ENCODE measurements around the gene GPATCH3.
"Not testable (repeated sequence)": the region's sequence is repeated elsewhere in the genome, so short reads cannot be mapped to it uniquely, and the experiment has no call there.

The GPATCH3 gene

GRCh38 chr1:26913389-26913753, 13.1 kb upstream of the GPATCH3 start:
- peak; percentile 12 for DNase-seq

- DNase-seq: no peak
Measured at GRCh38 chr1:26912147-26912490, 11.9 kb upstream of the GPATCH3 start.

GRCh38 chr1:26911399-26912146, 11.3 kb upstream of the GPATCH3 start:
- no peak for DNase-seq

- DNase-seq: no peak
Measured at GRCh38 chr1:26910343-26911160, 10.3 kb upstream of the GPATCH3 start.

DNA sequence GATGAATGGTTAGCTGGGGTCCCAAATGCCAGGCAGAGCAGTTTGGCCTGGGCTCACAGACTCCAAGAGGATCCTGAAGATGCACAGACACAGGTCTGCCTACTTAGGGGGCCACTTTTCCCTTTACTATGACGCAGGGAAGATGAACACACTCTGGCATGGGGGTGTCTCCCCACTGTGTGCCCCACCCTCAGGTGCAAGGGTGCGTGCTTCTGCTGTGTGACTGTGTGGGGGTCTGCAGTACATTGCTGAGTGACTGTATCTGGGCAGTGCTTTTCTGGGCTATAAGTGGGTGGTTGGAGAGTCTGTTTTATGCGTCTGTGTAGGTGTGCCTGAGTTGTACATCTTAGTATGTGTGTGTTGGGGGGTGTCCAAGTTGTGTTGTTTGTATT, 9.7 kb upstream of the GPATCH3 start:
- no peak for DNase-seq

GRCh38 chr1:26907071-26907917, 7.0 kb upstream of the GPATCH3 start:
- DNase-seq: peak; percentile 18

- DNase-seq: no peak
Measured at GRCh38 chr1:26900815-26901511, 696 bp upstream of the GPATCH3 start.

- DNase-seq: no peak
Measured at GRCh38 chr1:26897351-26897750, 2.9 kb downstream of the GPATCH3 start.

- DNase-seq: no peak
Measured at GRCh38 chr1:26894263-26894662, 6.0 kb downstream of the GPATCH3 start.

DNA sequence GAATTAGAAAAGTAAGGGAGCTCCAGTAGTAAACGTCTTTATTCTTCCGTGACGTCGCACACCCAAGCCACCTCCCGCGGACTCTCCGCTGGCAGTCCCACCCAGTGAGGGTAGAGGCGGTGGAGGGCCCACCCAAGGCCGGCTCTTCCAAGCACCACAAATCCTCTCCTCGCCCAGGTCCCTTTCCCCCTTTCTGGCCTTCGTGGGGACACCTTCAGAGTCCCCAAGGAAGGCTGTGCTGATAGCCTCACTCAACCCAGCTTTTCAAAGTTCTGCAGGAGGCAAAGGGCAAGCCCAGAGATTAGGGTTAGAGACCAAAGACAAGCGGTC, 9.8 kb downstream of the GPATCH3 start:
- DNase-seq: no peak

DNA sequence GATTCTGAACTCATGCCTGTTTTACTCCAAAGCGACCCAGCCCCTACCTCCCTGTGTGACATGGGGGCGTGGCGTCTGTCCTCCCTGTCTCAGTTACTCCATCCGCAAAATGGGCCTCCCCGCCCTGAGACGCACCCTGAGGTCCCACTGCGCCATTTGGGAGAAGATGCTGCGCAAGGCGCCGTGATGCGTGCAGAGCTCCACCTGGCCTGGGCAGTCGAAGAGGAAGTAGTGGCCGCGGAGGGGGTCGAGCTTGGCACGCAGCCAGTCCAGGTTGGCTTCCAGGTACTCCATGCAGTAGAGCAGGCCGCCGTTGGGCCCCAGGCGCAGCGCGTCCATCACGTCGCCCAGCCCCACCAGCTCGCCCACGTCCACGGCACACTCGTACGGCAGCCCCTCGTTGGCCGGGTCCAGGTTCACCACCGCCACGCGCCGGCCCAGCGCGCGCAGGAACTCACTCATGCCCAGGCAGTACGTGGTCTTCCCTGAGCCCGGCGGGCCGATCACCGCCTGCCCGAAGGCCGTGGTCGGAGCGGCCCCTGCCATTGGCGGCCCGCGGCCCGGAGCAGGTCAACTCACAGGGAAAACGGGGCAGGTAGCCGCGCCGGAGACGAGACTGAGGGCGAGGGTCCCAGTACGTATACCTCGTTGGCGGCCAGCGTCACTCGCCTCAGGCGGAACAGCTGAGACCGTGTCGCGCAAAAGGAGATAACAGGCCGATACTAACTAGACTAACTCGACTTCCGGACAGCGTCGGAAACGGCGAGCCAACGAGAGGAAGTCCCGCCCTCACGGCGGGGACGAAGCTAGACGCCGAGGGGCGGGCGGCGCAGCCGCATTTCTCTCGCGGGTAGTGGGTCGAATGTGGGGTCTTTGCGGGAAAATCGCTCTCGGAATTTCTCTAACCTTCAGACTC, 10.5 kb downstream of the GPATCH3 start, which contains the start of gene GPN2:
TSS of gene GPN2 (minus strand) at position 733 of the 916 bp plus-strand sequence. CDS start at position 546, 187 bp downstream.
- DNase-seq: peak; percentile 81

DNA sequence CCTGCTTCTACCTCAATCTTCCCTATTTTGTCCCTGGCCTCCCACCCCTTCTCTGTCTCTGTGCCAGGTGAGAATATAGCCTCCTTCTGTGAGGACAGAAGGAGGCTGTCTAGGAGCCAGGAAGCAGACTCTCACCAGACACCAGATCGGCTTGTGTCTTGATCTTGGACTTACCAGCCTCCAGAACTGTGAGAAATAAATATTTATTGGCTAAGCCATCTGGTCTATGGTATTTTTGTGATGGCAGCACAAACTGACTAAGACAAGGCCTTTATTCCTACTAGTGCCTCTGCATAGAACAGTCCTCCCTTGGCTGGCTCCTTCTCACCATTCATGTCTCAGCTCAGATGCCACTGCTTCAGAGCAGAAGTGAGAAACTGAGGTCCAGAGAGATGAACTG, 12.0 kb downstream of the GPATCH3 start:
- DNase-seq: no peak

- no peak for DNase-seq
Measured at GRCh38 chr1:26887125-26887524, 13.1 kb downstream of the GPATCH3 start.

GRCh38 chr1:26882696-26883463, 17.4 kb downstream of the GPATCH3 start:
- no peak for DNase-seq

DNA sequence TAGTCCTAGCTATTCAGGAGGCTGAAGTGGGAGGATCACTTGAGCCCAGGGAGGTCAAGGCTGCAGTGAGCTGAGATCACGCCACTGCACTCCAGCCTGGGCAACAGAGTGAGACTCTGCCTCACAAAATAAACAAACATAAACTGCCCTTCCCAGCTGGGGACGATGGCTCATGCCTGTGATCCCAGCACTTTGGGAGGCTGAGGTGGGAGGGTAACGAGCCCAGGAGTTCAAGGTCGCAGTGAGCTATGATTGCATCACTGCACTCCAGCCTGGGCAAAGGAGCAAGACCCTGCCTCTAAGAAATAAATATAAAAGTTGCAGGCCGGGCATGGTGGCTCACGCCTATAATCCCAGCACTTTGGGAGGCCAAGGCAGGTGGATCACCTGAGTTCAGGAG, 18.7 kb downstream of the GPATCH3 start:
- not testable (repeated sequence) for DNase-seq

DNA sequence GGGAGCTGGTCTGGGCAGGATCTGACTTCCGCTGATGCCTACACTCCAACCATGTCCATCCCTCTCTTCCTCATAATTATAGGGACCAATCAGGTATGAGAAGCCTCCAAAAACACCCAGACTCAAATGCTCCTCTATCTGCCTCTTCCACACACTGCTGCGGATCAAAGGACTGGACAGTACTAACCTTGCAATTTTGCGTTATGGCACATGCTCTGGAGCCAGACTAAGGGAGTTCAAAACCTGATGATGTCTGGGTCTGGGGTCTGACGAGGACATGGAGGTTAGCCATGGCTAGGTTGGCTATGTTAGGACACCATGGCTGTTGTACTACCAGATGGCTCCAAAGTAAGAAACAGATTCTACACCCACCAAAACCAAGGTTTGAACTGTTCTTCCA, 20.5 kb downstream of the GPATCH3 start:
- no peak for DNase-seq

DNA sequence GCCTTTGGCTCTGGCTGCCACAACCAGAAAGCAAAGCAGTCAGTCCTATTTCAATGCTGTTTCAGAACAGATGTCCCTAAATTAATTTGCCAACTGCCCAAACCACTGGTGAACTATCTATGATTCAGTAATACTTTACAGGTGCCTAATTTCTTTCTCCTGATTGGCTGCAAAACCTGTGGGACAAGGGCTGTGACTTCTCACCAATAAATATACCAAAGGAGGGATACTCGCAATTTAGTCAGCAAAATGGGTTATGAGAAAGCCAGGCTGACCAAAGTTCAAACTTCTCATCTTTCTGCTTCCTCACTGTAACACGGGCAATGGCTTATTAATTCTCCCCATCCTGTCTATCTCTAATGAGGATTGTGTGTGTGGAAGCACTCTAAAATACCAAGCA, 22.9 kb downstream of the GPATCH3 start:
- no peak for DNase-seq

DNA sequence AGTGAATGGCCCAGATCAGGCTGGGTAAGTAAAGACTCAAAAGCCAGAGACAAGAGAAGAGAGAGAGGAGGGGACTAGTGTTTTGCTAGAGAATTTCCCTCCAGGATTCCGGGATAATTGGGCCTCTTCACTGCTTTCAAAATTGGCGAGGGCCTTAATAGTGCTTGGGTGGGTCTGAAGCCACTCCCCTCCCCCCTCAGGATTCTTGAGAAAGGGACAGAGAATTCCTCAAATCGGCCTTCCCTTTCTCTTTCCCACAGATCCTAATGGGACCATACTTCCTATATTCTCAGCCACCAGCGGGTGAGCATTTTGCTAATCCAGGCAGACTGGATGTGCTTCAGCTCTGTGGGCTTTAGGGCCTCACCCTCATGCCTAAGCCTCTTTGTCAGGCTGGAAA, 25.4 kb downstream of the GPATCH3 start:
- no peak for DNase-seq

DNA sequence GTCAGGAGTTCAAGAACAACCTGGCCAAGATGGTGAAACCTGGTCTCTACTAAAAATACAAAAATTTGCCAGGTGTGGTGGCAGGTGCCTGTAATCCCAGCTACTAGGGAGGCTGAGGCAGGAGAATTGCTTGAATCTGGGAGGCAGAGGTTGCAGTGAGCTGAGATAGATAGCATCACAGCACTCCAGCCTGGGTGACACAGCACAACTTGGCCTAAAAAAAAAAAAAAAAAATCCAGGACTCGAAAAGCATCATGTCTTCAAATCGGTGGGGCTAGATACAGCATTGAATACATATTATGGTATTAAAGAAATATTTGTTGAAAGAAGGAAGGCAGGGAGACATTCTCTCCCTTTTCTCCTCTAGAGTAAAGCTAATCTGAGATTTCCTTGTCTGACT, 27.2 kb downstream of the GPATCH3 start:
- DNase-seq: not testable (repeated sequence)

- peak; percentile 97 for DNase-seq
Measured at GRCh38 chr1:26864610-26865480, 35.4 kb downstream of the GPATCH3 start.
